ENCODE measurements around the gene PTPN2.
"Not testable (repeated sequence)": the region's sequence is repeated elsewhere in the genome, so short reads cannot be mapped to it uniquely, and the experiment has no call there.

Gene PTPN2

GRCh38 chr18:12820506-12820905 lies 63.5 kb downstream of the PTPN2 start:
- no peak for DNase-seq

GRCh38 chr18:12819841-12820240 lies 64.2 kb downstream of the PTPN2 start:
- DNase-seq, result no peak

GRCh38 chr18:12819322-12819721 lies 64.7 kb downstream of the PTPN2 start:
- no peak for DNase-seq

- DNase-seq, result no peak
Measured at GRCh38 chr18:12818243-12818642, 65.8 kb downstream of the PTPN2 start.

GRCh38 chr18:12816451-12816850 lies 67.6 kb downstream of the PTPN2 start:
- DNase-seq, result no peak

- no peak for DNase-seq
Measured at GRCh38 chr18:12811191-12811950, 72.7 kb downstream of the PTPN2 start.

GRCh38 chr18:12803069-12803936 lies 80.7 kb downstream of the PTPN2 start:
- DNase-seq, result no peak

GRCh38 chr18:12802538-12802937 lies 81.5 kb downstream of the PTPN2 start:
- no peak for DNase-seq

- DNase-seq, result no peak
Measured at GRCh38 chr18:12796448-12796847, 87.6 kb downstream of the PTPN2 start.

GRCh38 chr18:12791610-12792009 lies 92.4 kb downstream of the PTPN2 start:
- no peak for DNase-seq

GRCh38 chr18:12786669-12787068 lies 97.4 kb downstream of the PTPN2 start:
- DNase-seq, result no peak

- no peak for DNase-seq
Measured at GRCh38 chr18:12783524-12783923, 100.5 kb downstream of the PTPN2 start.

GRCh38 chr18:12782521-12782920 lies 101.5 kb downstream of the PTPN2 start:
- DNase-seq, result no peak

- no peak for DNase-seq
Measured at GRCh38 chr18:12779456-12779855, 104.6 kb downstream of the PTPN2 start.

GRCh38 chr18:12779043-12779442 lies 105.0 kb downstream of the PTPN2 start:
- DNase-seq, result no peak

GRCh38 chr18:12777500-12777944 lies 106.5 kb downstream of the PTPN2 start:
- no peak for DNase-seq

GRCh38 chr18:12776821-12777471 lies 107.1 kb downstream of the PTPN2 start:
- DNase-seq, result no peak

- not testable (repeated sequence) for DNase-seq
Measured at GRCh38 chr18:12776415-12776814, 107.6 kb downstream of the PTPN2 start.

GRCh38 chr18:12774982-12775381 lies 109.1 kb downstream of the PTPN2 start:
- DNase-seq, result peak; percentile 34

- DNase-seq, result no peak
Measured at GRCh38 chr18:12773369-12773768, 110.7 kb downstream of the PTPN2 start.

GRCh38 chr18:12772111-12772510 lies 111.9 kb downstream of the PTPN2 start:
- no peak for DNase-seq

GRCh38 chr18:12770469-12771219 lies 113.4 kb downstream of the PTPN2 start:
- no peak for DNase-seq
